CD4-positive, alpha-beta T cell treated with Interleukin-17A for 1 hour (primary cell): ENCODE results near the gene ABCD1.
A peak's percentile ranks its signal among the peaks of the same experiment; 100 is the strongest.
"Not testable (repeated sequence)": the region's sequence is repeated elsewhere in the genome, so short reads cannot be mapped to it uniquely, and the experiment has no call there.

Source experiments
- DNase-seq: peaks from one replicate; pipeline ENCODE4 v3.0.0-alpha.2; 2020

Gene ABCD1

GRCh38 chrX:153714256-153714655, 10.4 kb upstream of the ABCD1 start:
- no peak for DNase-seq

- no peak for DNase-seq
These were observed 7.2 kb upstream of the ABCD1 start for GRCh38 chrX:153717445-153717844.

GRCh38 chrX:153719238-153719637, 5.4 kb upstream of the ABCD1 start:
- no peak for DNase-seq

- DNase-seq, result no peak
These were observed 5.0 kb upstream of the ABCD1 start for GRCh38 chrX:153719701-153720100.

GRCh38 chrX:153722704-153723350, 1.8 kb upstream of the ABCD1 start:
- DNase-seq, result no peak

GRCh38 chrX:153723351-153724251, 1.1 kb upstream of the ABCD1 start:
- peak; percentile 58 for DNase-seq

GRCh38 chrX:153725039-153725831, 579 bp downstream of the ABCD1 start:
- DNase-seq, result no peak

- DNase-seq, result no peak
These were observed 1.2 kb downstream of the ABCD1 start for GRCh38 chrX:153725832-153726285.

GRCh38 chrX:153726286-153727122, 1.8 kb downstream of the ABCD1 start:
- DNase-seq, result peak; percentile 62

- DNase-seq, result no peak
These were observed 2.7 kb downstream of the ABCD1 start for GRCh38 chrX:153727123-153727931.

- no peak for DNase-seq
These were observed 3.4 kb downstream of the ABCD1 start for GRCh38 chrX:153728095-153728494.

- DNase-seq, result no peak
These were observed 4.4 kb downstream of the ABCD1 start for GRCh38 chrX:153728951-153729631.

- not testable (repeated sequence) for DNase-seq
These were observed 5.5 kb downstream of the ABCD1 start for GRCh38 chrX:153730115-153730514.

GRCh38 chrX:153731117-153731844, 6.6 kb downstream of the ABCD1 start:
- no peak for DNase-seq

GRCh38 chrX:153731845-153732215, 7.2 kb downstream of the ABCD1 start:
- DNase-seq, result no peak

GRCh38 chrX:153732401-153732800, 7.7 kb downstream of the ABCD1 start:
- no peak for DNase-seq

- DNase-seq, result no peak
These were observed 9.1 kb downstream of the ABCD1 start for GRCh38 chrX:153733651-153734240.

- DNase-seq, result no peak
These were observed 10.2 kb downstream of the ABCD1 start for GRCh38 chrX:153734871-153735270.

- peak; percentile 48 for DNase-seq
These were observed 10.6 kb downstream of the ABCD1 start for GRCh38 chrX:153735274-153735673.
